ENCODE measurements around the gene ZNF789. TPM values are rescaled to one million over a fixed set of nuclear protein-coding genes. Genes with fewer than 3 reads are reported as not detected.

Gene ZNF789
- total RNA-seq, 1 donor from 2014 or later = 38.3 TPM

DNA sequence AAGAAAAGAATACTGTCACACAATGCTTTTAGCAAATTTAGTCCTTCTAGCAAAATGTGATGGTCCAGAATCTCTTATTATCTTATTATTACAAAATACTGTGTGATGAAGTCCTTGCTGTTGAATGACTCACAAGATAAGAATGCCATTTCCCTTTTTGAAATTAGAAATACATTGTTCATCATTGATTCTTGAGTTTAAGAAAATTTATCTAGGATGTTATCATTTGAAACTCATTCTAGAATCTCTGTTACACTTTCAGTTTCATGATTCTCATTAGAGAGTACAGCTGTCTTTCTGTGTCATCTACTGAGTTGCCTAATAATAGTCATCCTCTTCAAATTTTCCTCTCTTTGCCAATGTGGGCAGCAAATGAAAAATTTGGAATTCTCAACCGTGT is 41.4 kb downstream of the ZNF789 start:
- intact Hi-C loops (cut with micrococcal nuclease) = no loop called here
- no peaks in the 10 kb centered on the region for H3K27me3 Mint-ChIP-seq
- H3K4me1 Mint-ChIP-seq = peaks cover 5% of the 10 kb centered on the region
- no peaks in the 10 kb centered on the region for H3K9me3 Mint-ChIP-seq
- ATAC-seq (ENCODE audit: low read depth) (no peak), DNase-seq (no peak)
- TF ChIP-seq CTCF (IDR thresholded peaks at IDR 0.05) = no peak
- H3K4me3 Mint-ChIP-seq = no peak overlapping the region
- ChIA-PET POLR2A (interaction anchor here (1.2 kb wide), 1 partner anchor 10 kb away, joined by 3 read pairs; the partner anchor contains the start of gene ZKSCAN5), CTCF (no interaction called here)
- H3K36me3 Mint-ChIP-seq (ENCODE audit: low read depth) = peaks cover 43% of the 10 kb centered on the region
- H3K27ac Mint-ChIP-seq = no peak overlapping the region

DNA sequence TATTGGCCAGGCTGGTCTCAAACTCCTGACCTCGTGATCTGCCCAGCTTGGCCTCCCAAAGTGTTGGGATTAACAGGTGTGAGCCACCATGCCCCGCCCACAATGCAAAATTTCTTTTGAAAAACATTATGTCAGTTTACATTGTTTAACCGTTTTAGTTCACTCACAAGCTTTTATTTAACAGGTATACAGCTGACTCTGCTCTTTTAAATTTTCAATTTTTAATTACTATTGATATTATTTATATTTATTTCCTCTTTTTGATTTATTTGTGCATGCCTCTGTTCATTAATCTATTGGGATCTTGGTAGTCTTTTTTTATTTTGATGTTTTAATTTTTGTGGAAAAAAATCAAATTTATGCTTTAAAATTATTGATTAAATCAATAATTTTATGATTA is 48.7 kb downstream of the ZNF789 start:
- Mint-ChIP-seq H3K4me1 (no peaks in the 10 kb centered on the region), H3K4me3 (no peak overlapping the region), H3K27me3 (no peaks in the 10 kb centered on the region), H3K36me3 (ENCODE audit: low read depth) (peaks cover 45% of the 10 kb centered on the region), H3K9me3 (no peaks in the 10 kb centered on the region), H3K27ac (no peak overlapping the region)
- ATAC-seq (ENCODE audit: low read depth) (no peak), DNase-seq (no peak)
- POLR2A ChIA-PET = interaction anchor here (1.3 kb wide), 1 partner anchor 16 kb away, joined by 3 read pairs; no protein-coding TSS in a partner anchor
- CTCF ChIA-PET = no interaction called here
- intact Hi-C loops (cut with micrococcal nuclease) = no loop called here
- no peak for TF ChIP-seq CTCF (IDR thresholded peaks at IDR 0.05)

DNA sequence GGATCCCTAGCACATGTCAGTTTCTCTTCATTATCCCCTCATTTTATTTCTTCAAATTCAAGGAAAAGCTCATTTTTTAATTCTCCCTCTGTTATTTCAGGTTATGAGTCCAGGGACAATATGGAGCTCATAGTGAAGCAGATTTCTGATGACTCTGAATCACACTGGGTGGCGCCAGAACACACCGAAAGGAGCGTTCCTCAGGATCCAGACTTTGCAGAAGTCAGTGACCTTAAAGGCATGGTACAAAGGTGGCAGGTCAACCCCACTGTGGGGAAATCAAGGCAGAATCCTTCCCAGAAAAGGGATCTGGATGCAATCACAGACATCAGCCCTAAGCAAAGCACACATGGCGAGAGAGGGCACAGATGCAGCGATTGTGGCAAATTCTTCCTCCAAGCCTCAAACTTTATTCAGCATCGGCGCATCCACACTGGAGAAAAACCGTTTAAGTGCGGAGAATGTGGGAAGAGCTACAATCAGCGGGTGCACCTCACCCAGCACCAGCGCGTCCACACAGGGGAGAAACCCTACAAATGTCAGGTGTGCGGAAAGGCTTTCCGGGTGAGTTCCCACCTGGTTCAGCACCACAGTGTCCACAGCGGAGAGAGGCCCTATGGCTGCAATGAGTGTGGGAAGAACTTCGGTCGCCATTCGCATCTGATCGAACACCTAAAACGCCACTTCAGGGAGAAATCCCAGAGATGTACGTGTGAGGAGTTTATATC is 53.2 kb downstream of the ZNF789 start:
- ChIA-PET POLR2A (no interaction called here), CTCF (interaction anchor here (0.9 kb wide), 1 partner anchor 54 kb away, joined by 3 read pairs; no protein-coding TSS in a partner anchor)
- H3K36me3 Mint-ChIP-seq (ENCODE audit: low read depth) = peaks cover 58% of the 10 kb centered on the region
- ATAC-seq (ENCODE audit: low read depth) (no peak), DNase-seq (no peak)
- no peak overlapping the region for H3K27ac Mint-ChIP-seq
- no peaks in the 10 kb centered on the region for H3K27me3 Mint-ChIP-seq
- intact Hi-C loops (cut with micrococcal nuclease) = no loop called here
- peaks cover 4% of the 10 kb centered on the region for H3K9me3 Mint-ChIP-seq
- TF ChIP-seq CTCF (IDR thresholded peaks at IDR 0.05) = no peak
- no peaks in the 10 kb centered on the region for H3K4me1 Mint-ChIP-seq
- H3K4me3 Mint-ChIP-seq = no peak overlapping the region

- Mint-ChIP-seq H3K4me1 (no peaks in the 10 kb centered on the region), H3K27me3 (no peaks in the 10 kb centered on the region), H3K9me3 (peaks cover 27% of the 10 kb centered on the region), H3K36me3 (ENCODE audit: low read depth) (peaks cover 65% of the 10 kb centered on the region), H3K4me3 (no peak overlapping the region), H3K27ac (no peak overlapping the region)
- ATAC-seq (ENCODE audit: low read depth) = no peak
- ChIA-PET POLR2A (interaction anchor here (0.8 kb wide), 1 partner anchor 27 kb away, joined by 4 read pairs; the partner anchor contains the start of gene ZNF655), CTCF (no interaction called here)
- TF ChIP-seq CTCF (IDR thresholded peaks at IDR 0.05) = no peak
- intact Hi-C loops (cut with micrococcal nuclease) = no loop called here
- DNase-seq = no peak
Observed at GRCh38 chr7:99531354-99531765, 58.7 kb downstream of the ZNF789 start.

DNA sequence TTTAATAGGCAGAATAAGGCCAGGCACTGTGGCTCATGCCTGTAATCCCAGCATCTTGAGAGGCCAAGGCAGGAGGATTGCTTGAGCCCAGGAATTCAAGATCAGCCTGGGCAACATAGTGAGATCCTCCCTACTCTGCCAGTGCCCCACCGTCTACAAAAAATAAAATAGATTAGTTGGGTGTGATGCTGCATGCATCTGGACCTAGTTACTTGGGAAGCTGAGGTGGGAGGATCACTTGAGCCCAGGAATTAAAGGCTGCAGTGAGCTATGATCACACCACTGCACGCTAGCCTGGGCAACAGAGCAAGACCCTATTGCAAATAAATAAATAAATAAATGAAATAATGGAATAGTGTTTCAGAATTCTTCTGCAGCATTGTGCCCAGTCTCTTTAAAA is 63.0 kb downstream of the ZNF789 start:
- peaks cover 31% of the 10 kb centered on the region for H3K9me3 Mint-ChIP-seq

More for the DNA sequence above, 63.0 kb downstream of the ZNF789 start:
- no peak overlapping the region for H3K4me3 Mint-ChIP-seq
- ChIA-PET CTCF (no interaction called here), POLR2A (no interaction called here)
- H3K27ac Mint-ChIP-seq = no peak overlapping the region
- ATAC-seq (ENCODE audit: low read depth) (no peak), DNase-seq (no peak)
- no peak for TF ChIP-seq CTCF (IDR thresholded peaks at IDR 0.05)
- peaks cover 31% of the 10 kb centered on the region for H3K36me3 Mint-ChIP-seq (ENCODE audit: low read depth)
- intact Hi-C loops (cut with micrococcal nuclease) = no loop called here
- H3K4me1 Mint-ChIP-seq = no peaks in the 10 kb centered on the region
- H3K27me3 Mint-ChIP-seq = no peaks in the 10 kb centered on the region

Other genes starting within 250 kb of the ZNF789 start
- gene MYH16, start 200.1 kb upstream of the ZNF789 start, total RNA-seq = not detected in 2 replicates
- gene ARPC1A, start 147.0 kb upstream of the ZNF789 start, total RNA-seq = 47.3 and 51.6 TPM in 2 replicates
- 300 and 312 TPM in 2 replicates for gene ARPC1B, start 98.2 kb upstream of the ZNF789 start, total RNA-seq
- gene PDAP1, start 64.3 kb upstream of the ZNF789 start, total RNA-seq = 105 and 134 TPM in 2 replicates
- gene BUD31, start 63.9 kb upstream of the ZNF789 start, total RNA-seq = 93.7 and 113 TPM in 2 replicates
- gene PTCD1, start 34.1 kb upstream of the ZNF789 start, total RNA-seq = 8.4 and 13.4 TPM in 2 replicates
- 46.2 and 60.9 TPM in 2 replicates for gene CPSF4, start 33.9 kb upstream of the ZNF789 start, total RNA-seq
- 248 and 334 TPM in 2 replicates for gene ATP5MF, start 6.7 kb upstream of the ZNF789 start, total RNA-seq
- gene ZNF394, start 27.4 kb downstream of the ZNF789 start, total RNA-seq = 61.5 and 61.7 TPM in 2 replicates
- 9.5 and 10.3 TPM in 2 replicates for gene ZKSCAN5, start 31.8 kb downstream of the ZNF789 start, total RNA-seq
- 9.2 and 9.3 TPM in 2 replicates for gene FAM200A, start 79.2 kb downstream of the ZNF789 start, total RNA-seq
- 98.5 and 116 TPM in 2 replicates for gene ZNF655, start 85.8 kb downstream of the ZNF789 start, total RNA-seq
- 0.53 and 1.5 TPM in 2 replicates for gene TMEM225B, start 125.4 kb downstream of the ZNF789 start, total RNA-seq
- 28.5 and 33.4 TPM in 2 replicates for gene ZSCAN25, start 144.1 kb downstream of the ZNF789 start, total RNA-seq
- gene CYP3A5, start 207.1 kb downstream of the ZNF789 start, total RNA-seq = not detected in 2 replicates